ENCODE results near the gene C1QTNF4.
A peak's percentile ranks its signal among the peaks of the same experiment; 100 is the strongest.

The C1QTNF4 gene

DNA sequence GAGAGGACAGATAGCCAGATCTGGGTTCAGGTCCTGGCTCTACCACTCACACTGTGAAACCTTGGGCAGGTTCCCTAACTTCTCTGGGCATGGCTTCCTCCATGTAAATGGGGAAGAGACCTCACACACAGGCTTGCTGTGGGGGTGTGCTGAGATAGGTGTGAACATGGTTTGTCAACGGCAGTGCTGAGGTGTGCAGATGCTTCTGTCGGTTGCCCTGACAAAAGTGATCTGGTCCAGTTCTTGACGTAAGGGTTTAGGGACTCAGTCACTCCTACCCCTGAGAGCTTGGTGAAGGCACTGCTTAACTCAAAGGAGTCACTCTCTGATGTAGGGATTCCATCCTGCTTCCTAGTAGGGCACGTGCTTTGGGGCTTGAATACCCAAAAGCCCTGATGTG is 2.0 kb downstream of the C1QTNF4 start:
- DNase-seq = no peak

DNA sequence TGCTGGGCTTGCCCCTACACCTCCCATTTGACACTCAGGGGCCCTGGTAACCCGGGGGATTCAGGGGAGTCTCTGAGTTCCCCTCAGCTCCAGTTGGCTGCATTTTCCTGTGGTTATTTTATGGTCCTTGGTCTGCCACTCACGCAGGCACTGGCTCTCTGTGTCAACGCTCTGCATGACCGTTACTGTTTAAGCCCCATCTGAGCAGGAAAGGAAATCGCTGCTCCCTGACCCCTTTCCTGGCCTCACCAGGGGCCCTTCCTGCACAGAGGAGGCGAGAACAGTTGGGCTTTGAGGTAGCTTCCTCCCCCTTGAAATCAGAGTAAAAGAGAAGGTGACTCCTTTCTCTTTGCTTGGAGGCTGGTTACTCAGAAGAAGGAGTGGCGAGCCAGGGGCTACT is 2.4 kb downstream of the C1QTNF4 start:
- DNase-seq = no peak

GRCh38 chr11:47589977-47590861 is 4.0 kb downstream of the C1QTNF4 start:
- no peak for DNase-seq

- DNase-seq = no peak
Measured at GRCh38 chr11:47589584-47589976, 4.6 kb downstream of the C1QTNF4 start.

DNA sequence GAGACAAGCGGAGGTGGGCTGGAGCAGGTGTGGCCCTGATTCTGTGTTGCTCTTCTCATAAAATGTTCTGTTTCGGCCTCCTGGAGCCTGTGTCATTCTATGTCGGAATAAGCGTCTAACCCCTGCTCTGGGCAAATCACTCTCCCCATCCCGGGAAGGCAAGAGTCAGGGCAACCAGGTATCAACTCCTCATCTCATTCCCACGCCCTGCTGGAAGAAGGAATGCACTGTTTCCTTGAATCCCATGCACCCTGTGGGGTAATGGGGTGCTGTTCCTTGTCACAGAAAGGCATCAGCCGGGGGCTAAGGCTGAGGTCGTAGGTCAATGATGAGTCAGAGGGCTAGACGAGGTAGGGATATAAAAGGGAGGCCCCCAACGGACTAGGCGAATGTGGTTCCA is 5.1 kb downstream of the C1QTNF4 start:
- DNase-seq = no peak

DNA sequence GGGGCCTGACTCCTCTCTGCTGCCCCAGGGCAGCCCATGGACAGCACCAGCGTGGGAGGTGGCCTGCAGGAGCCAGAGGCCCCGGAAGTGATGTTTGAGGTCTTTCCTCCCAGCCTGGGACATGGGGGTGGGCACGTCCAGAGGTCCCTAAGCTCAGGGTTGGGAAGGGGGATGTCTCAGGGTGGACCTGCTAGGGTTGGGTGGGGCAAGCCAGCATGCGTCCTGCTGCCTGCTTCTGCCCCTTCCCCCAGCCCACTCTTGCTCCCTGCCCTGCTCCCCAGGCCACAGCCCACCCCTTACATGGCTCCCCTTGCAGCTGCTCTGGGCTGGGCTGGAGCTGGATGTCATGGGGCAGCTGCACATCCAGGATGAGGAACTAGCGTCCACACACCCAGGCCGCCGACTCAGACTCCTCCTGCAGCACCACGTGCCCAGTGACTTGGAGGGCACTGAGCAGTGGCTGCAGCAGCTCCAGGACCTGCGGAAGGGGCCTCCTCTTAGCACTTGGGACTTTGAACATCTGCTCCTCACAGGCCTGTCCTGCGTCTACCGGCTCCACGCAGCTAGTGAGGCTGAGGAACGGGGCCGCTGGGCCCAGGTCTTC is 6.4 kb downstream of the C1QTNF4 start:
- no peak for DNase-seq

- DNase-seq = no peak
Measured at GRCh38 chr11:47587039-47587716, 7.0 kb downstream of the C1QTNF4 start.

- DNase-seq = no peak
Measured at GRCh38 chr11:47586098-47586855, 7.9 kb downstream of the C1QTNF4 start, which contains the start of gene FAM180B. Gene FAM180B (plus strand): TSS chr11:47586678. CDS start chr11:47586769, 91 bp downstream.

GRCh38 chr11:47583844-47584243 is 10.4 kb downstream of the C1QTNF4 start:
- DNase-seq = no peak

GRCh38 chr11:47578524-47579494 is 15.4 kb downstream of the C1QTNF4 start, which contains the start of the genes KBTBD4 and NDUFS3:
Gene KBTBD4 (minus strand): TSS chr11:47578970. CDS start chr11:47578951, 19 bp downstream.
Gene NDUFS3 (plus strand): TSS chr11:47579074. CDS start chr11:47579092, 18 bp downstream.
- peak; percentile 68 for DNase-seq

GRCh38 chr11:47577460-47578041 is 16.7 kb downstream of the C1QTNF4 start:
- DNase-seq = no peak

- DNase-seq = no peak
Measured at GRCh38 chr11:47573321-47573720, 20.9 kb downstream of the C1QTNF4 start.

- DNase-seq = no peak
Measured at GRCh38 chr11:47572715-47573255, 21.4 kb downstream of the C1QTNF4 start.

DNA sequence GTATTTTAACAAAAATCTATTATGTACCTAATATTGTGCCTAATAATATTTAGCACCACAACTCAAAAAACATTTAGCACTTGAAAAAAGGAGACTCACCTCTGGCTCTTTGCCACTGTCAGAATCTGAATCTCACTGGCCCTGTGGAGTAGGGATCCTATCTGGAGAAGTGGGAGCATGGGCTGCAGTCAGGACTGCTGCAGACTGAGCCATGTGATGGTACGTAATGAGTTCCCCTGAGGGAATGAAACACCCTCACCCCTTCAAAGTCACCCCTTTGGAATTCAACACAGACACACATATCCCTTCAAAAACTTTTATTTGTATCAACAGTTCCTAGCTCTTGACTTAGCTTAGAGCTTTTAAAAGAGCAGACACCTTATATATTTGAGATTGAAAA is 22.3 kb downstream of the C1QTNF4 start:
- DNase-seq = no peak

GRCh38 chr11:47571357-47571729 is 22.9 kb downstream of the C1QTNF4 start:
- DNase-seq = no peak

GRCh38 chr11:47570651-47571356 is 23.4 kb downstream of the C1QTNF4 start:
- no peak for DNase-seq

DNA sequence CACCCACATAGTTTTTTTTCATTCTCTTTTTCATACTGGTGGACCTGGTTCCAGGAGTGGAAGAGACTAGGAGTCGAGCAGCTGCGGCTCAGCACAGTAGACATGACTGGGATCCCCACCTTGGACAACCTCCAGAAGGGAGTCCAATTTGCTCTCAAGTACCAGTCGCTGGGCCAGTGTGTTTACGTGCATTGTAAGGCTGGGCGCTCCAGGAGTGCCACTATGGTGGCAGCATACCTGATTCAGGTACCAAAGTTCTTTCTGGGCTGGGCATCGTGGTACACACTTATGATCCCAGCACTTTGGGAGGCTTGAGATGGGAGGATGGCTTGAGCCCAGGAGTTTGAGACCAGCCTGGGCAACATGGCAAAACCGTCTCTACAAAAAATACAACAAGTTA is 24.6 kb downstream of the C1QTNF4 start:
- DNase-seq = no peak

DNA sequence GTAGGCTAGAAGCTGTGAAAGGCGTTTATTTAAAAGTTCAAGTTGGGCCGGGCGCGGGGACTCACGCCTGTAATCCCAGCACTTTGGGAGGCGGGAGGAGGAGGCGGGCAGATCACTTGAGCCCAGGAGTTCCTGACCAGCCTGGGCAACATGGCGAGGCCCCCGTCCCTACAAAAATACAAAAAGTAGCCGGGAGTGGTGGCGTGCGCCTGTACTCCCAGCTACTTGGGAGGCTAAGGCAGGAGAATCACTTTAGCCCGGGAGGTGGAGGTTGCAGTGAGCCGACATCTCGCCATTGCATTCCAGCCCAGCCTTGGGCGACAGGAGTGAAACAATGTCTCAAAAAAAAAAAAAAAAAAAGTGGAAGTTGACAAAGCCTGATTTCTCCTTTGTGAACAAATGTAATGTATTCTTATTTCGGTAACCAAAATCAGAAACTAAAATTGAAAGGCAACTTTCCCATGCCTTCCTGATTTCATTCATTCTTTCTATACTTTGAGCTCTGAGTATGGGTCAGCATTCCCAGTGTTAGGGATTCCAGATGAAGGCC is 28.0 kb downstream of the C1QTNF4 start:
- DNase-seq = no peak

DNA sequence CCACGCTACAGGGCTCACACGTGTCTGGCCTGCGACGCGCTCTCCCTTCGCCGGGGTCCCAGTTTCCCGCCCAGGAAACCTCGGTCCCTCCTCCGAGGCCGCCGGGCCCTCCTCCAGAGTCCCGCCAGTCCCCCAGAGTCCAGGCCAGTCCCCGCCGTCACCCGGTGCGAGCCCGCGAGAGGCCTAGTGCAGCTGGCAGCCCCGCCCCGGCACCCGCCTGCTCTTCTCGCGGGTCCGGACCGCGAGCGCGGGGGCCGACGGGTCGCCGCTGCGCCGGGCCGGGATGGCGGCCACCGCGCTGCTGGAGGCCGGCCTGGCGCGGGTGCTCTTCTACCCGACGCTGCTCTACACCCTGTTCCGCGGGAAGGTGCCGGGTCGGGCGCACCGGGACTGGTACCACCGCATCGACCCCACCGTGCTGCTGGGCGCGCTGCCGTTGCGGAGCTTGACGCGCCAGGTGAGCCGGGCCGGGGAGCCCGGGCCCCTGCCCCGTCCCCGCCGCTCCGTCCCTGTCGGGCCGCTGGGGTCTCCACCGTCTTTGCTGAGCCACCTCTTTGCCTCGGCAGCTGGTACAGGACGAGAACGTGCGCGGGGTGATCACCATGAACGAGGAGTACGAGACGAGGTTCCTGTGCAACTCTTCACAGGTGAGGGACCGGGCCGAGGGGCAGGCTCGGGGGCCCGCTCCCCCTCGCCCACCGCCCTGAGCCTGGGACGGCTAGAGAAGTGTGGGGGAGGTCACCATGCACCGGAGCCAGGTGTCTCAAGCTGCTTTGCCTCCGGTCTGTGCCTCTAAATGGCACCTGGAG is 28.7 kb downstream of the C1QTNF4 start, which contains the start of gene PTPMT1:
Gene PTPMT1 (plus strand): TSS at position 260 of the 809 bp plus-strand sequence. CDS start 24 bp downstream, at position 284.
- peak; percentile 48 for DNase-seq
